HepG2 (cell line): Measurements from ENCODE around the gene XPO1. TPM values are rescaled to one million over a fixed set of nuclear protein-coding genes. Genes with fewer than 3 reads are reported as not detected.

Experiments
- AGO2 ChIP-seq: fragments of 200-400 bp; formaldehyde crosslinking; optimal IDR thresholded peaks from 2 replicates; pipeline ENCODE3; 2017; ENCODE audit warnings: mild to moderate bottlenecking, low read depth, low read length, moderate library complexity
- ARID4A ChIP-seq: sonication (generic); formaldehyde crosslinking; IDR thresholded peaks from 2 replicates; pipeline ENCODE4 v1.5.0; 2020; ENCODE audit warnings: mild to moderate bottlenecking, missing genetic modification reagents, borderline replicate concordance
- ARNTL ChIP-seq: sonication (generic); formaldehyde crosslinking; IDR thresholded peaks from 2 replicates; pipeline ENCODE4 v1.4.0; 2020; ENCODE audit warnings: mild to moderate bottlenecking, missing genetic modification reagents
- EEA1 ChIP-seq: sonication (generic); formaldehyde crosslinking; IDR thresholded peaks from 2 replicates; pipeline ENCODE4 v1.5.1; 2020; ENCODE audit warnings: mild to moderate bottlenecking, missing genetic modification reagents, borderline replicate concordance
- FIP1L1 ChIP-seq: fragments of 200-400 bp; formaldehyde crosslinking; IDR thresholded peaks from 2 replicates; pipeline ENCODE4 v1.6.1; 2018; ENCODE audit warnings: low read depth, mild to moderate bottlenecking, low read length, moderate library complexity, borderline replicate concordance; ENCODE audit not compliant: insufficient read depth
- GZF1 ChIP-seq: sonication (generic); formaldehyde crosslinking; IDR thresholded peaks from 2 replicates; pipeline ENCODE4 v1.5.1; 2020; ENCODE audit warnings: mild to moderate bottlenecking, missing genetic modification reagents
- MBNL3 ChIP-seq: fragments of 250-450 bp; sonication (Bioruptor Pico); conservative IDR thresholded peaks from 2 replicates; pipeline ENCODE4 v1.8.0; 2022; ENCODE audit warnings: mild to moderate bottlenecking, inconsistent platforms
- MLLT10 ChIP-seq: sonication (generic); formaldehyde crosslinking; IDR thresholded peaks from 2 replicates; pipeline ENCODE4 v1.4.0; 2020; ENCODE audit warnings: missing genetic modification reagents
- MXI1 ChIP-seq: IDR thresholded peaks from 3 replicates; pipeline ENCODE4 v1.6.1; 2012; ENCODE audit warnings: low read depth, low read length, inconsistent platforms, borderline replicate concordance
- RARG ChIP-seq: sonication (generic); formaldehyde crosslinking; IDR thresholded peaks from 2 replicates; pipeline ENCODE4 v1.4.0; 2020; ENCODE audit warnings: low read depth, mild to moderate bottlenecking, missing genetic modification reagents
- U2AF1 ChIP-seq: fragments of 200-400 bp; formaldehyde crosslinking; optimal IDR thresholded peaks from 2 replicates; pipeline ENCODE3; 2017; ENCODE audit warnings: mild to moderate bottlenecking, low read depth, low read length
- USF2 ChIP-seq, 2 experiments: sonication (generic) in 1 of 2; formaldehyde crosslinking in 1 of 2; IDR thresholded peaks; 2 replicates each; pipeline versions ENCODE4 v1.5.1 to v1.6.1; 2011 to 2020; ENCODE audit warnings: borderline replicate concordance in 1 of 2, low read depth in 1 of 2, low read length in 1 of 2, mild to moderate bottlenecking in 1 of 2, missing genetic modification reagents in 1 of 2, moderate library complexity in 1 of 2
- ZNF326 ChIP-seq: sonication (generic); formaldehyde crosslinking; IDR thresholded peaks from 2 replicates; pipeline ENCODE4 v1.4.0; 2020; ENCODE audit warnings: missing genetic modification reagents, borderline replicate concordance
- ZNF44 ChIP-seq: sonication (generic); formaldehyde crosslinking; IDR thresholded peaks from 2 replicates; pipeline ENCODE4 v1.5.1; 2020; ENCODE audit warnings: mild to moderate bottlenecking, missing genetic modification reagents
- ZNF460 ChIP-seq: sonication (generic); formaldehyde crosslinking; IDR thresholded peaks from 2 replicates; pipeline ENCODE4 v1.5.1; 2020; ENCODE audit warnings: missing genetic modification reagents, mild to moderate bottlenecking, borderline replicate concordance
- ZNF510 ChIP-seq: sonication (generic); formaldehyde crosslinking; IDR thresholded peaks from 2 replicates; pipeline ENCODE4 v1.4.0; 2020; ENCODE audit warnings: low read depth, mild to moderate bottlenecking, missing genetic modification reagents
- ZNF564 ChIP-seq: sonication (generic); formaldehyde crosslinking; IDR thresholded peaks from 2 replicates; pipeline ENCODE4 v1.8.1; 2023; ENCODE audit warnings: mild to moderate bottlenecking, missing genetic modification reagents
- ZNF776 ChIP-seq: sonication (generic); formaldehyde crosslinking; IDR thresholded peaks from 2 replicates; pipeline ENCODE4 v1.4.0; 2020; ENCODE audit warnings: mild to moderate bottlenecking, missing genetic modification reagents
- ZSCAN21 ChIP-seq: sonication (generic); formaldehyde crosslinking; IDR thresholded peaks from 2 replicates; pipeline ENCODE4 v1.8.0; 2022; ENCODE audit warnings: mild to moderate bottlenecking, missing genetic modification reagents, moderate library complexity, borderline replicate concordance
- polyA plus RNA-seq, 8 experiments: library from polyadenylated mRNA; depleted of rRNA in 3 of 8; stranded (reverse) in 7 of 8; unstranded in 1 of 8; fragments of >200 nt; fragmentation: Illumina TruSeq in 4 of 8; extraction: Trizol in 4 of 8; gene quantifications; 2 replicates each; pipeline versions ENCODE4 v1.2.1 to v1.2.3, GENCODE V29; 2011 to 2016; ENCODE audit warnings: low read depth in 4 of 8, missing spikeins in 1 of 8, mixed read lengths in 1 of 8; ENCODE audit not compliant: insufficient read depth in 1 of 8
- total RNA-seq, 5 experiments: library from RNA; depleted of rRNA; stranded (reverse); fragments of >200 nt; fragmentation: Illumina TruSeq; extraction: Trizol; gene quantifications; 2 replicates each; pipeline ENCODE4 v1.2.3, GENCODE V29; 2016; ENCODE audit warnings: low read depth in 1 of 5
- TF ChIP-seq, protein P1 (sequence below): sonication (generic); formaldehyde crosslinking; IDR thresholded peaks from 2 replicates; pipeline ENCODE4 v1.4.0; 2020; ENCODE audit warnings: mild to moderate bottlenecking, missing genetic modification reagents
- TF ChIP-seq, protein P2 (sequence below): sonication (generic); formaldehyde crosslinking; conservative IDR thresholded peaks from 2 replicates; pipeline ENCODE4 v1.4.0; 2020; ENCODE audit warnings: missing genetic modification reagents

The XPO1 gene
- total and polyA plus RNA-seq, 2 of the 13 experiments (the other 11 are each of a cell fraction or from before 2014, with no cell fraction given) = 67.4 to 212 TPM

DNA sequence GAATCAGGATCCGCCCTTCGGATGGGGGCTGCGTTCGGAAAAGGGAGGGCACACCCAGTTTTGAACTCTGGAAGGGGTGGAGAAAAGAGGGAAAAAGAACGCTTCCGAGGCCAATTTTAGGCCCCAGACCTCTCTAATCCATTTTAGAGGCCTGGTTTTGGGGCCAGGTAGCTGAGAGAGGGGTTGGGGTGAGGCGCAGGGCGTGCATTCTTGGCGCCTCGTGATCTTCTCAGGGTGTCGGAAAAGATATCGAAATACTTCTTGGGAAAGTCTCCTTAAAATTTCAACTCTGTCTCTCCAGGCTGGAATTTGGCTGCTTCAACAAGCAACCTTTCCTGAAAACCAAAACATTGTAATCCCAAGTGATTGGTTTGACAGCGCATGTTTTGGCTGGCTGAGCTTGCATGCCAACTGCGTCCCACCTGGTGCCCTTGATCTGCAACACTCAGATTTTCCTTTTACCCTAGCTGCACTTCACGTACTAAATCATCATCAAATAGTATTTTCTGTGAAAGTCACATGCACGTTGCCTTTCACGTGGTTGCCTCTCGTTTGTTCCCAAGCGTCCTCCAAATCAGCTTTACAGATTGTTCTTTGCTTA, 864 bp upstream of the XPO1 start (continued):
- TF ChIP-seq, protein P1, sequence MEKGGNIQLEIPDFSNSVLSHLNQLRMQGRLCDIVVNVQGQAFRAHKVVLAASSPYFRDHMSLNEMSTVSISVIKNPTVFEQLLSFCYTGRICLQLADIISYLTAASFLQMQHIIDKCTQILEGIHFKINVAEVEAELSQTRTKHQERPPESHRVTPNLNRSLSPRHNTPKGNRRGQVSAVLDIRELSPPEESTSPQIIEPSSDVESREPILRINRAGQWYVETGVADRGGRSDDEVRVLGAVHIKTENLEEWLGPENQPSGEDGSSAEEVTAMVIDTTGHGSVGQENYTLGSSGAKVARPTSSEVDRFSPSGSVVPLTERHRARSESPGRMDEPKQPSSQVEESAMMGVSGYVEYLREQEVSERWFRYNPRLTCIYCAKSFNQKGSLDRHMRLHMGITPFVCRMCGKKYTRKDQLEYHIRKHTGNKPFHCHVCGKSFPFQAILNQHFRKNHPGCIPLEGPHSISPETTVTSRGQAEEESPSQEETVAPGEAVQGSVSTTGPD (CRISPR knock-in tag) = no peak
- TF ChIP-seq ZSCAN21 = no peak
- no peak for TF ChIP-seq ZNF326 (CRISPR knock-in tag)
- no peak for TF ChIP-seq ZNF776
- TF ChIP-seq ARNTL (CRISPR knock-in tag) = peak; percentile 48; the same call in 1 of the 2 replicates
- no peak for TF ChIP-seq MLLT10 (CRISPR knock-in tag)
- TF ChIP-seq, protein P2, sequence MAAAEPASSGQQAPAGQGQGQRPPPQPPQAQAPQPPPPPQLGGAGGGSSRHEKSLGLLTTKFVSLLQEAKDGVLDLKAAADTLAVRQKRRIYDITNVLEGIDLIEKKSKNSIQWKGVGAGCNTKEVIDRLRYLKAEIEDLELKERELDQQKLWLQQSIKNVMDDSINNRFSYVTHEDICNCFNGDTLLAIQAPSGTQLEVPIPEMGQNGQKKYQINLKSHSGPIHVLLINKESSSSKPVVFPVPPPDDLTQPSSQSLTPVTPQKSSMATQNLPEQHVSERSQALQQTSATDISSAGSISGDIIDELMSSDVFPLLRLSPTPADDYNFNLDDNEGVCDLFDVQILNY (CRISPR knock-in tag) = no peak
- no peak for TF ChIP-seq MBNL3 (CRISPR knock-in tag)
- TF ChIP-seq ARID4A (CRISPR knock-in tag) = no peak
- TF ChIP-seq FIP1L1 = no peak
- TF ChIP-seq USF2 (IDR thresholded peaks at IDR 0.05; ENCODE audit: low read depth, low read length) = no peak
- no peak for TF ChIP-seq USF2 (CRISPR knock-in tag; IDR thresholded peaks at IDR 0.05; ENCODE audit: borderline replicate concordance)
- no peak for TF ChIP-seq EEA1
- TF ChIP-seq GZF1 (CRISPR knock-in tag) = 0 out of 2 replicates have a peak, but pooled peaks have one; percentile 58
- TF ChIP-seq ZNF460 (CRISPR knock-in tag) = no peak
- TF ChIP-seq ZNF510 (CRISPR knock-in tag) = no peak
- TF ChIP-seq U2AF1 = no peak
- no peak for TF ChIP-seq ZNF564 (CRISPR knock-in tag)
- TF ChIP-seq MXI1 = peak; percentile 30; the same call in 1 of the 3 replicates
- peak; percentile 37; the same call in 1 of the 2 replicates for TF ChIP-seq ZNF44 (CRISPR knock-in tag)
- no peak for TF ChIP-seq AGO2
- TF ChIP-seq RARG = peak; percentile 64; the same call in 1 of the 2 replicates
